NT2/D1 (cell line): ENCODE measurements around the gene LIMS1.

Experiments
- SUZ12 ChIP-seq: IDR thresholded peaks from 2 replicates; pipeline ENCODE4 v1.6.1; 2011; ENCODE audit not compliant: insufficient read length, insufficient read depth; ENCODE audit errors: extremely low read depth
- YY1 ChIP-seq: IDR thresholded peaks from 2 replicates; pipeline ENCODE4 v1.6.1; 2011; ENCODE audit not compliant: insufficient read length, insufficient read depth
- ZNF274 ChIP-seq: IDR thresholded peaks from 2 replicates; pipeline ENCODE4 v1.6.1; 2011; ENCODE audit warnings: mild to moderate bottlenecking, low read depth, low read length

GRCh38 chr2:108547606-108548005 lies 13.3 kb downstream of the LIMS1 start:
- TF ChIP-seq SUZ12 (no peak), ZNF274 (no peak), YY1 (no peak)
